Parathyroid adenoma (tissue), 2 donors: ENCODE measurements around the gene SUSD6.

ENCODE experiments used
- H2AFZ ChIP-seq: fragments of 300-600 bp; sonication (generic); one replicate; pipeline ENCODE4 v1.7.0; 2017; ENCODE audit warnings: antibody characterized with exemption, mild to moderate bottlenecking
- H3K27ac ChIP-seq: fragments of 300-600 bp; sonication (generic); one replicate; pipeline ENCODE4 v1.7.0; 2017
- H3K27me3 ChIP-seq: fragments of 300-600 bp; sonication (generic); one replicate; pipeline ENCODE4 v1.7.0; 2017; ENCODE audit warnings: low read length; ENCODE audit not compliant: control insufficient read depth, insufficient read depth
- H3K36me3 ChIP-seq: fragments of 300-600 bp; sonication (generic); one replicate; pipeline ENCODE4 v1.7.0; 2017; ENCODE audit warnings: low read length; ENCODE audit not compliant: control insufficient read depth, insufficient read depth
- H3K4me1 ChIP-seq: fragments of 300-600 bp; sonication (generic); one replicate; pipeline ENCODE4 v1.7.0; 2017; ENCODE audit warnings: control low read depth
- H3K4me2 ChIP-seq: fragments of 300-600 bp; sonication (generic); one replicate; pipeline ENCODE4 v1.7.0; 2017; ENCODE audit warnings: low read length
- H3K4me3 ChIP-seq: fragments of 300-600 bp; sonication (generic); one replicate; pipeline ENCODE4 v1.7.0; 2017; ENCODE audit warnings: low read depth, low read length
- H3K79me2 ChIP-seq: fragments of 300-600 bp; sonication (generic); one replicate; pipeline ENCODE4 v1.7.0; 2017; ENCODE audit warnings: control low read depth
- H3K9ac ChIP-seq: fragments of 300-600 bp; sonication (generic); one replicate; pipeline ENCODE4 v1.7.0; 2017; ENCODE audit warnings: mild to moderate bottlenecking
- H3K9me3 ChIP-seq: fragments of 300-600 bp; sonication (generic); one replicate; pipeline ENCODE4 v1.7.0; 2017; ENCODE audit warnings: low read length; ENCODE audit not compliant: control insufficient read depth
- CTCF ChIP-seq: fragments of 300-600 bp; sonication (generic); IDR thresholded peaks from one replicate; pipeline ENCODE4 v1.7.0; 2017; ENCODE audit warnings: antibody characterized with exemption, mild to moderate bottlenecking
- donor health status: primary hyperparathyroidism.

SUSD6 gene

GRCh38 chr14:69763761-69764510, 152.5 kb downstream of the SUSD6 start:
- Histone ChIP-seq H3K79me2 (peaks cover 19% of the 10 kb centered on the region), H3K4me3 (no peak overlapping the region), H3K4me1 (peaks cover 13% of the 10 kb centered on the region), H3K36me3 (no peaks in the 10 kb centered on the region), H2AFZ (no peak overlapping the region), H3K9me3 (no peaks in the 10 kb centered on the region), H3K27me3 (no peaks in the 10 kb centered on the region), H3K4me2 (no peak overlapping the region), H3K27ac (no peak overlapping the region), H3K9ac (no peak overlapping the region)
- TF ChIP-seq CTCF, result no peak
